ENCODE measurements around the gene SYF2.

DNA sequence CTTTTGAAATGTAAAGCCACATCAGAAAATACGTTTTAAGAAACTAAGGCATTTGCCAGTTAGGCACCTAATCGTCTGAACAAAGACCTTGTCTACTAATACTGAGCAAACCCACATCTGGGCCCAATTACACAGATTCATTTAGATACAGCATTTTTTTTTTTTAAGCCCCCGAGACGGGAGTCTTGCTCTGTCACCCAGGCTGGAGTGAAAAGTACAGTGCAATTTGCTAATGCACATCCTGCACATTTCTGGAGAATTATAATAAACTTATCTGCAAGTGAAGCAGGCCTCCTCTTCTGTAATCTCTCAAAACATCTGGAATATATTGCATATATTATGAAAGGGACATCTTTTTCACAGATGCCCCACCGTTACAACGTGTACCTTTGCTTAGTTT lies 11.6 kb upstream of the SYF2 start:
- TF ChIP-seq, protein P1, sequence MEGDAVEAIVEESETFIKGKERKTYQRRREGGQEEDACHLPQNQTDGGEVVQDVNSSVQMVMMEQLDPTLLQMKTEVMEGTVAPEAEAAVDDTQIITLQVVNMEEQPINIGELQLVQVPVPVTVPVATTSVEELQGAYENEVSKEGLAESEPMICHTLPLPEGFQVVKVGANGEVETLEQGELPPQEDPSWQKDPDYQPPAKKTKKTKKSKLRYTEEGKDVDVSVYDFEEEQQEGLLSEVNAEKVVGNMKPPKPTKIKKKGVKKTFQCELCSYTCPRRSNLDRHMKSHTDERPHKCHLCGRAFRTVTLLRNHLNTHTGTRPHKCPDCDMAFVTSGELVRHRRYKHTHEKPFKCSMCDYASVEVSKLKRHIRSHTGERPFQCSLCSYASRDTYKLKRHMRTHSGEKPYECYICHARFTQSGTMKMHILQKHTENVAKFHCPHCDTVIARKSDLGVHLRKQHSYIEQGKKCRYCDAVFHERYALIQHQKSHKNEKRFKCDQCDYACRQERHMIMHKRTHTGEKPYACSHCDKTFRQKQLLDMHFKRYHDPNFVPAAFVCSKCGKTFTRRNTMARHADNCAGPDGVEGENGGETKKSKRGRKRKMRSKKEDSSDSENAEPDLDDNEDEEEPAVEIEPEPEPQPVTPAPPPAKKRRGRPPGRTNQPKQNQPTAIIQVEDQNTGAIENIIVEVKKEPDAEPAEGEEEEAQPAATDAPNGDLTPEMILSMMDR (IDR thresholded peaks at IDR 0.05) = no peak
- TF ChIP-seq POLR2A (IDR thresholded peaks at IDR 0.05) = no peak
